ENCODE data around the gene PREB.

DNA sequence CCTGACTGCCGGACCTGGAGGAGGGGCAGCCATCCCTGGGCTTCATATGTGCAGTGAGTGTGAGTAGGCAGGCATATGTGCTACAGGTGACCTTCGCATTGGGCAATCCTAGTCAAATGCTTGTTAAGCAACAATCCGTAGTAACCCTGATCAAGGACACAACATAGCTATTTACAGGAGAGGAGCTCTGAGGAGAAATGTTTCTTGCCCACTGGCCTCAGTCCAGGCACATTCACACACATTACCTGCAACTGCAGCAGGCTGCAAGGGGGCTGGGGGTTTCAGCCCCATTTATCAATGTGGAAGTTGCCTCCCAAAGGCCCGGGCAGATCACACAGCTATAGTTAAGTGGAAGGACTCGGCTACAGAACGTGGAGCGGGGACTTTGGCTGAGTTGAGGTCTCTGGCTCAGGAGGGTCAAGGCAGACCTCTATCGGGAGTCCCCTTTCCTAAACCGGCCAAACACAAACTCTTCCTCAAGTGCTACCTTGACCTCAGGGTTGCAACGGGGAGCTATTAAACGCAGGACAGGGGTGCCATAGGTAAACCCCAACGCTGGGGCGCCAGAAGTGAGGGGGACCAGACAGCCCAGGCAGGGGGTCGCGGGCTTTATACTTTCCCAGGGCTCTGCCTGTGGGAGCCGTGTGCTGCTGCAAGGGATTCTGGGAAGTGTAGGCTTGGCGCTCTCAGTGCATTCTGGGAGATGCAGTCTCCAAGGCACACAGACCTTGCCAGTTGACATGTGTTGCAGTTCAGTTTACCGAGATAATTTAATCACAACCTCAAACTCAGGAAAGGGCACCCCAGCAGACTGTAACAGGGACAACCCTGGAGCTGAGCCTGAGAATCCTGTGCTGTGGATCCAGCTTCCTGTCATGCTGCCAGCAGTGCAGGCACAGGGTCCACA is 38.4 kb downstream of the PREB start:
- TF ChIP-seq POLR2AphosphoS5 (IDR thresholded peaks at IDR 0.05; ENCODE audit: low read depth, low read length), result no peak
- TF ChIP-seq POLR2A (IDR thresholded peaks at IDR 0.05; ENCODE audit: low read depth, low read length), result no peak

All from GM12891 (cell line).